Keratinocyte (primary cell): ENCODE measurements around the gene ASTL.

Experiments
- CTCF ChIP-seq, 3 experiments: IDR thresholded peaks in 1 of 3; conservative IDR thresholded peaks in 1 of 3; optimal IDR thresholded peaks in 1 of 3; 2 replicates in 2 of 3; 3 replicates in 1 of 3; pipeline versions ENCODE3 to v1.5.1; 2011; ENCODE audit warnings: low read length in 3 of 3, mild to moderate bottlenecking in 3 of 3, moderate library complexity in 2 of 3, control low read depth in 1 of 3, inconsistent platforms in 1 of 3; ENCODE audit not compliant: insufficient read depth in 2 of 3; ENCODE audit errors: extremely low read depth in 1 of 3
- EZH2 ChIP-seq: IDR thresholded peaks from one replicate; pipeline ENCODE4 v1.6.1; 2012; ENCODE audit warnings: inconsistent platforms, mild to moderate bottlenecking, low read length, moderate library complexity

GRCh38 chr2:96153991-96154431, 15.7 kb upstream of the ASTL start:
- no peak for TF ChIP-seq CTCF (optimal IDR thresholded peaks at IDR 0.05 in 1 of 3, IDR thresholded peaks at IDR 0.05 in 1 of 3, conservative IDR thresholded peaks at IDR 0.05 in 1 of 3; ENCODE audit: extremely low read depth in 1 of 3, insufficient read depth in 2 of 3, low read length in 3 of 3)
- TF ChIP-seq EZH2, result no peak
